ENCODE data around the gene CACNA2D3.

The CACNA2D3 gene

DNA sequence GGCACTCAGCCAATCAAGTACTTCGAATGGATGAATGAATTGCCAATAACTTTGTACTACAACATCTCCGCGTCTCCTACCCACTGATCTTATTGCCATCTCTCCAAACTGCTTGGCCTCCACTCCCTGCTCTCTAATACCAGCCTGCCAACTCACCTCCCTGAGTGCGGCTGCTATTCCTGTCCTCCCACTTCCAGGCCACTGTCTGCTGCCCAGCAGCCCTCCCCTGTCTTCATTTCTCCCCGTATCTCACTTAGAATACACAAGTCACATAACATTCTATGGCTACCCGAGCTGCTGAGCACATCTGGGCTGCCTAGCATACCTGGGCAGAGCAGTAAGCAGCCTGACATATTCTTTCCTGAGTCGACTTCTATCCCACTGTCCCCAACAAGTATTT is 955.4 kb downstream of the CACNA2D3 start:
- Histone ChIP-seq H3K27me3 (ENCODE audit: low read length) (no peaks in the 10 kb centered on the region), H4K20me1 (ENCODE audit: low read depth, low read length) (no peaks in the 10 kb centered on the region), H3K4me3 (ENCODE audit: insufficient read depth, low read length, poor library complexity, severe bottlenecking) (no peak overlapping the region), H3K9me3 (ENCODE audit: insufficient read depth, low read length) (no peaks in the 10 kb centered on the region), H3K36me3 (ENCODE audit: low read length) (no peaks in the 10 kb centered on the region), H3K79me2 (ENCODE audit: insufficient read depth, low read length) (no peaks in the 10 kb centered on the region), H3K4me2 (ENCODE audit: low read depth, low read length, poor library complexity, severe bottlenecking) (no peak overlapping the region), H3K9ac (ENCODE audit: low read length) (no peak overlapping the region), H3F3A (ENCODE audit: insufficient read depth) (no peaks in the 10 kb centered on the region), H3K9me2 (replicated peaks; ENCODE audit: insufficient read depth, low read length) (no peaks in the 10 kb centered on the region), H2AFZ (ENCODE audit: low read depth, low read length, severe bottlenecking) (no peak overlapping the region), H3K27ac (ENCODE audit: low read depth, low read length) (no peak overlapping the region)
- no peak for TF ChIP-seq EZH2phosphoT487 (conservative IDR thresholded peaks at IDR 0.05; ENCODE audit: low read length)
- TF ChIP-seq, protein P1, sequence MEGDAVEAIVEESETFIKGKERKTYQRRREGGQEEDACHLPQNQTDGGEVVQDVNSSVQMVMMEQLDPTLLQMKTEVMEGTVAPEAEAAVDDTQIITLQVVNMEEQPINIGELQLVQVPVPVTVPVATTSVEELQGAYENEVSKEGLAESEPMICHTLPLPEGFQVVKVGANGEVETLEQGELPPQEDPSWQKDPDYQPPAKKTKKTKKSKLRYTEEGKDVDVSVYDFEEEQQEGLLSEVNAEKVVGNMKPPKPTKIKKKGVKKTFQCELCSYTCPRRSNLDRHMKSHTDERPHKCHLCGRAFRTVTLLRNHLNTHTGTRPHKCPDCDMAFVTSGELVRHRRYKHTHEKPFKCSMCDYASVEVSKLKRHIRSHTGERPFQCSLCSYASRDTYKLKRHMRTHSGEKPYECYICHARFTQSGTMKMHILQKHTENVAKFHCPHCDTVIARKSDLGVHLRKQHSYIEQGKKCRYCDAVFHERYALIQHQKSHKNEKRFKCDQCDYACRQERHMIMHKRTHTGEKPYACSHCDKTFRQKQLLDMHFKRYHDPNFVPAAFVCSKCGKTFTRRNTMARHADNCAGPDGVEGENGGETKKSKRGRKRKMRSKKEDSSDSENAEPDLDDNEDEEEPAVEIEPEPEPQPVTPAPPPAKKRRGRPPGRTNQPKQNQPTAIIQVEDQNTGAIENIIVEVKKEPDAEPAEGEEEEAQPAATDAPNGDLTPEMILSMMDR (IDR thresholded peaks at IDR 0.05; ENCODE audit: insufficient read depth, low read length, poor library complexity, severe bottlenecking), result no peak

DNA sequence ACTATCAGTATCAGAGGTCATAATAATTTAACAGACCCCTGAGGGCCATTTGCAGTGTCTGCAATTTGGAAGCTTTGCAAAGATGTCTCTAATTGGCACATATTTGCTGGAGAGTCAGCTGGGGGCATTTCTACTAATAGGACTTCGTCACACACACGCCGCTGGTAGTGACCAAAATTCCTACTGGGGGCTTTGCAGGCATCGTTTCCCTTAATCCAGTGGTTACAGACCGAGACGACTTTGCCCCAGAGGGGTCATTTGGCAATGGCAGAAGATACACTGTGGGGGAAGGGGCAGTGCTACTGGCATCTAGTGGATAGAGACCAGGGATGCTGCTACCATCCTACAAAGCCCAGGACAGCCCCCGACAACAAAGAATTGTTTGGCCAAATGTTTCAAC is 956.5 kb downstream of the CACNA2D3 start:
- H3K9me2 ChIP-seq (replicated peaks; ENCODE audit: insufficient read depth, low read length), result no peaks in the 10 kb centered on the region
- no peak overlapping the region for H3K4me2 ChIP-seq (ENCODE audit: low read depth, low read length, poor library complexity, severe bottlenecking)
- no peaks in the 10 kb centered on the region for H4K20me1 ChIP-seq (ENCODE audit: low read depth, low read length)
- H3F3A ChIP-seq (ENCODE audit: insufficient read depth), result no peaks in the 10 kb centered on the region
- H2AFZ ChIP-seq (ENCODE audit: low read depth, low read length, severe bottlenecking), result no peak overlapping the region
- no peak overlapping the region for H3K4me3 ChIP-seq (ENCODE audit: insufficient read depth, low read length, poor library complexity, severe bottlenecking)
- H3K27ac ChIP-seq (ENCODE audit: low read depth, low read length), result no peak overlapping the region
- no peaks in the 10 kb centered on the region for H3K36me3 ChIP-seq (ENCODE audit: low read length)
- H3K79me2 ChIP-seq (ENCODE audit: insufficient read depth, low read length), result no peaks in the 10 kb centered on the region
- no peaks in the 10 kb centered on the region for H3K27me3 ChIP-seq (ENCODE audit: low read length)
- no peaks in the 10 kb centered on the region for H3K9me3 ChIP-seq (ENCODE audit: insufficient read depth, low read length)
- TF ChIP-seq, protein P1 (IDR thresholded peaks at IDR 0.05; ENCODE audit: insufficient read depth, low read length, poor library complexity, severe bottlenecking), result no peak
- TF ChIP-seq EZH2phosphoT487 (conservative IDR thresholded peaks at IDR 0.05; ENCODE audit: low read length), result no peak
- no peak overlapping the region for H3K9ac ChIP-seq (ENCODE audit: low read length)

DNA sequence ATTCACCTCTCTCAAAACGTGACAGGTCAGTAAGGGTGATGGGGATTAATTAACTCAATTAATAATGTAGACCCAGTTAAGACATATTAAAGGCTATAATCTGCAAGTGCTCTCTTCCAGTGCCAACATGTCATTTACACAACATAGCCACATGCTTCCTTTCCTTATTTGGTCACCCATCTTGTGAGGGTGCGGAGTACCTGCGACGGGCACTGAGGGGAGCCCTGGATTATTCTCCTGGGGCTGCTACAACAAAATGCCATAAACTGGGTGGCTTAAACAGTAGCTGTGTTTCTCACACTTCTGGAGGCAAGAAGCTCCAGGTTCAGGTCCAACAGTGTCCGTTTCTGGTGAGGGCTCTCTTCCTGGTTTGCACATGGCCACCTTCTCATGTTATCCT is 962.9 kb downstream of the CACNA2D3 start:
- TF ChIP-seq, protein P1 (IDR thresholded peaks at IDR 0.05; ENCODE audit: insufficient read depth, low read length, poor library complexity, severe bottlenecking), result no peak
- no peak for TF ChIP-seq EZH2phosphoT487 (conservative IDR thresholded peaks at IDR 0.05; ENCODE audit: low read length)
- H3K4me3 ChIP-seq (ENCODE audit: insufficient read depth, low read length, poor library complexity, severe bottlenecking), result no peak overlapping the region
- no peaks in the 10 kb centered on the region for H3K27me3 ChIP-seq (ENCODE audit: low read length)
- H3K9me2 ChIP-seq (replicated peaks; ENCODE audit: insufficient read depth, low read length), result no peaks in the 10 kb centered on the region
- no peak overlapping the region for H3K27ac ChIP-seq (ENCODE audit: low read depth, low read length)
- H3K4me2 ChIP-seq (ENCODE audit: low read depth, low read length, poor library complexity, severe bottlenecking), result no peak overlapping the region
- H3F3A ChIP-seq (ENCODE audit: insufficient read depth), result no peaks in the 10 kb centered on the region
- H3K36me3 ChIP-seq (ENCODE audit: low read length), result no peaks in the 10 kb centered on the region
- no peak overlapping the region for H2AFZ ChIP-seq (ENCODE audit: low read depth, low read length, severe bottlenecking)
- H3K79me2 ChIP-seq (ENCODE audit: insufficient read depth, low read length), result no peaks in the 10 kb centered on the region
- no peaks in the 10 kb centered on the region for H4K20me1 ChIP-seq (ENCODE audit: low read depth, low read length)
- no peaks in the 10 kb centered on the region for H3K9me3 ChIP-seq (ENCODE audit: insufficient read depth, low read length)
- no peak overlapping the region for H3K9ac ChIP-seq (ENCODE audit: low read length)

All from SU-DHL-6 (cell line).